DOHH2 (cell line): ENCODE measurements around the gene NTRK1.

ENCODE experiments used
- CTCF ChIP-seq: fragments of 200-600 bp; sonication (generic); IDR thresholded peaks from one replicate; pipeline ENCODE4 v1.5.1; 2014; ENCODE audit warnings: antibody characterized with exemption, mild to moderate bottlenecking, low read depth, low read length; ENCODE audit not compliant: poor library complexity, severe bottlenecking
- EZH2phosphoT487 ChIP-seq: fragments of 200-600 bp; sonication (generic); IDR thresholded peaks from 2 replicates; pipeline ENCODE4 v1.6.1; 2017; ENCODE audit warnings: borderline replicate concordance, mild to moderate bottlenecking, antibody characterized with exemption, low read length, moderate library complexity, mixed read lengths

DNA sequence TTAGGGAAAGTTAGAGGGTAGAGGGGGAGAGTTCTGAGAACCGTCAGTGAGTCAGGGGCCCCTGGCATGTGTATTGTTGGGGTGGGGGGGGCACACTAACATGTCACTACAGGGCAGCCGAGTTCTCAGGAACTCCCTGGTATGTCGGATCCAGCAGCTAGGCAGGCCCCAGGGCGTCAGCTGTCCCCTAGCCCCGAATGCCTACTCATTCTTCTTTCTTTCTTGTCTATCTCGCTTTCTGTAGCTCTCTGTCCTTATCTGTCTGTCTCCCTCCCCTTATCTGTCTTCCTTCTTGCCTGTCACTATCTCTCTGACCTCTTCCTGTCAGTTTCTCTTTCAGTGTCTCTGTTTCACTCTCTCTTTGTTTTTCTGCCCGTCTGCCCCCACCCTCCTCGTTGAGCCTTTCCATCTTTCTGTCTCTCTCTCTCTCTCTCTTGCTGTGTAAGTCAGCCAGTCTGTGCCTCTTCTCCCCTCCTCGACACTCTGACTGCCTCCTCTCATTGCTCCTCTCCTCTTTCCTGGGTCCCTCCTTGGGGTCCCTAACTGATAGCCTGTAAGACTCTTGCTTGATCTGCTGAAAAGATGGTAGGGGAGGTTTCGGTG, 2.4 kb downstream of the NTRK1 start:
- no peak for TF ChIP-seq CTCF
- TF ChIP-seq EZH2phosphoT487, result 0 out of 2 replicates have a peak, but pooled peaks have one; percentile 11
